Measurements from ENCODE around the gene KLK13. TPM values are rescaled to one million over a fixed set of nuclear protein-coding genes. Genes with fewer than 3 reads are reported as not detected.

Gene KLK13
- total and polyA plus RNA-seq, 2 of the 8 experiments (the other 6 are each of a cell fraction or from before 2014, with no cell fraction given): 4.2 to 4.5 TPM

DNA sequence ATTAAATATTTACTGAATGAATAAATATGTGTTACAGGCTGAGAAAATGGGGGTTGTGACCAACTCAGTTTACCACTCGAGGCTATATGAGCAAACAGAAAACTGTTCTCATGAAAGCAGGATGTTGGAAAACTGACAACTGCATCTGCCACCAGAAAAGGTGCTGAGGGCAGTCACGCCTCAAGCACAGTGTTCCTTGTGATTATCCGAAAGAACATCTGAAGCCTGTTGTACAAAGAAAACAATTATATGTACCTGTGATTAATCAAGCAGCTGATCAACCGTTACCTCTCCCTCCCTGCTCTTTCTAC, 6.2 kb upstream of the KLK13 start (continued):
- TF ChIP-seq, protein P1, sequence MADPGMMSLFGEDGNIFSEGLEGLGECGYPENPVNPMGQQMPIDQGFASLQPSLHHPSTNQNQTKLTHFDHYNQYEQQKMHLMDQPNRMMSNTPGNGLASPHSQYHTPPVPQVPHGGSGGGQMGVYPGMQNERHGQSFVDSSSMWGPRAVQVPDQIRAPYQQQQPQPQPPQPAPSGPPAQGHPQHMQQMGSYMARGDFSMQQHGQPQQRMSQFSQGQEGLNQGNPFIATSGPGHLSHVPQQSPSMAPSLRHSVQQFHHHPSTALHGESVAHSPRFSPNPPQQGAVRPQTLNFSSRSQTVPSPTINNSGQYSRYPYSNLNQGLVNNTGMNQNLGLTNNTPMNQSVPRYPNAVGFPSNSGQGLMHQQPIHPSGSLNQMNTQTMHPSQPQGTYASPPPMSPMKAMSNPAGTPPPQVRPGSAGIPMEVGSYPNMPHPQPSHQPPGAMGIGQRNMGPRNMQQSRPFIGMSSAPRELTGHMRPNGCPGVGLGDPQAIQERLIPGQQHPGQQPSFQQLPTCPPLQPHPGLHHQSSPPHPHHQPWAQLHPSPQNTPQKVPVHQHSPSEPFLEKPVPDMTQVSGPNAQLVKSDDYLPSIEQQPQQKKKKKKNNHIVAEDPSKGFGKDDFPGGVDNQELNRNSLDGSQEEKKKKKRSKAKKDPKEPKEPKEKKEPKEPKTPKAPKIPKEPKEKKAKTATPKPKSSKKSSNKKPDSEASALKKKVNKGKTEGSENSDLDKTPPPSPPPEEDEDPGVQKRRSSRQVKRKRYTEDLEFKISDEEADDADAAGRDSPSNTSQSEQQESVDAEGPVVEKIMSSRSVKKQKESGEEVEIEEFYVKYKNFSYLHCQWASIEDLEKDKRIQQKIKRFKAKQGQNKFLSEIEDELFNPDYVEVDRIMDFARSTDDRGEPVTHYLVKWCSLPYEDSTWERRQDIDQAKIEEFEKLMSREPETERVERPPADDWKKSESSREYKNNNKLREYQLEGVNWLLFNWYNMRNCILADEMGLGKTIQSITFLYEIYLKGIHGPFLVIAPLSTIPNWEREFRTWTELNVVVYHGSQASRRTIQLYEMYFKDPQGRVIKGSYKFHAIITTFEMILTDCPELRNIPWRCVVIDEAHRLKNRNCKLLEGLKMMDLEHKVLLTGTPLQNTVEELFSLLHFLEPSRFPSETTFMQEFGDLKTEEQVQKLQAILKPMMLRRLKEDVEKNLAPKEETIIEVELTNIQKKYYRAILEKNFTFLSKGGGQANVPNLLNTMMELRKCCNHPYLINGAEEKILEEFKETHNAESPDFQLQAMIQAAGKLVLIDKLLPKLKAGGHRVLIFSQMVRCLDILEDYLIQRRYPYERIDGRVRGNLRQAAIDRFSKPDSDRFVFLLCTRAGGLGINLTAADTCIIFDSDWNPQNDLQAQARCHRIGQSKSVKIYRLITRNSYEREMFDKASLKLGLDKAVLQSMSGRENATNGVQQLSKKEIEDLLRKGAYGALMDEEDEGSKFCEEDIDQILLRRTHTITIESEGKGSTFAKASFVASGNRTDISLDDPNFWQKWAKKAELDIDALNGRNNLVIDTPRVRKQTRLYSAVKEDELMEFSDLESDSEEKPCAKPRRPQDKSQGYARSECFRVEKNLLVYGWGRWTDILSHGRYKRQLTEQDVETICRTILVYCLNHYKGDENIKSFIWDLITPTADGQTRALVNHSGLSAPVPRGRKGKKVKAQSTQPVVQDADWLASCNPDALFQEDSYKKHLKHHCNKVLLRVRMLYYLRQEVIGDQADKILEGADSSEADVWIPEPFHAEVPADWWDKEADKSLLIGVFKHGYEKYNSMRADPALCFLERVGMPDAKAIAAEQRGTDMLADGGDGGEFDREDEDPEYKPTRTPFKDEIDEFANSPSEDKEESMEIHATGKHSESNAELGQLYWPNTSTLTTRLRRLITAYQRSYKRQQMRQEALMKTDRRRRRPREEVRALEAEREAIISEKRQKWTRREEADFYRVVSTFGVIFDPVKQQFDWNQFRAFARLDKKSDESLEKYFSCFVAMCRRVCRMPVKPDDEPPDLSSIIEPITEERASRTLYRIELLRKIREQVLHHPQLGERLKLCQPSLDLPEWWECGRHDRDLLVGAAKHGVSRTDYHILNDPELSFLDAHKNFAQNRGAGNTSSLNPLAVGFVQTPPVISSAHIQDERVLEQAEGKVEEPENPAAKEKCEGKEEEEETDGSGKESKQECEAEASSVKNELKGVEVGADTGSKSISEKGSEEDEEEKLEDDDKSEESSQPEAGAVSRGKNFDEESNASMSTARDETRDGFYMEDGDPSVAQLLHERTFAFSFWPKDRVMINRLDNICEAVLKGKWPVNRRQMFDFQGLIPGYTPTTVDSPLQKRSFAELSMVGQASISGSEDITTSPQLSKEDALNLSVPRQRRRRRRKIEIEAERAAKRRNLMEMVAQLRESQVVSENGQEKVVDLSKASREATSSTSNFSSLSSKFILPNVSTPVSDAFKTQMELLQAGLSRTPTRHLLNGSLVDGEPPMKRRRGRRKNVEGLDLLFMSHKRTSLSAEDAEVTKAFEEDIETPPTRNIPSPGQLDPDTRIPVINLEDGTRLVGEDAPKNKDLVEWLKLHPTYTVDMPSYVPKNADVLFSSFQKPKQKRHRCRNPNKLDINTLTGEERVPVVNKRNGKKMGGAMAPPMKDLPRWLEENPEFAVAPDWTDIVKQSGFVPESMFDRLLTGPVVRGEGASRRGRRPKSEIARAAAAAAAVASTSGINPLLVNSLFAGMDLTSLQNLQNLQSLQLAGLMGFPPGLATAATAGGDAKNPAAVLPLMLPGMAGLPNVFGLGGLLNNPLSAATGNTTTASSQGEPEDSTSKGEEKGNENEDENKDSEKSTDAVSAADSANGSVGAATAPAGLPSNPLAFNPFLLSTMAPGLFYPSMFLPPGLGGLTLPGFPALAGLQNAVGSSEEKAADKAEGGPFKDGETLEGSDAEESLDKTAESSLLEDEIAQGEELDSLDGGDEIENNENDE (IDR thresholded peaks at IDR 0.05; ENCODE audit: insufficient replicate concordance, low read length): no peak
- TF ChIP-seq CEBPB (IDR thresholded peaks at IDR 0.05; ENCODE audit: low read depth, low read length) (no peak), HDAC2 (IDR thresholded peaks at IDR 0.05; ENCODE audit: borderline replicate concordance in 1 of 2, low read depth in 2 of 2, low read length in 2 of 2) (no peak)
